HepG2 (cell line): ENCODE measurements around the gene GDAP1L1. TPM values are rescaled to one million over a fixed set of nuclear protein-coding genes. Genes with fewer than 3 reads are reported as not detected.

Experiments used
- CHD2 ChIP-seq: IDR thresholded peaks from 2 replicates; pipeline ENCODE4 v1.6.1; 2011; ENCODE audit warnings: low read depth, low read length, improper control_type of control experiment
- FOXA3 ChIP-seq: IDR thresholded peaks from 2 replicates; pipeline ENCODE4 v1.6.1; 2016; ENCODE audit warnings: missing genetic modification reagents, missing compliant biosample characterization
- FOXM1 ChIP-seq: sonication (generic); formaldehyde crosslinking; IDR thresholded peaks from 2 replicates; pipeline ENCODE4 v1.5.0; 2020; ENCODE audit warnings: missing genetic modification reagents
- GATAD1 ChIP-seq: IDR thresholded peaks from 2 replicates; pipeline ENCODE4 v1.6.1; 2016; ENCODE audit warnings: missing genetic modification reagents, missing compliant biosample characterization
- GZF1 ChIP-seq: sonication (generic); formaldehyde crosslinking; IDR thresholded peaks from 2 replicates; pipeline ENCODE4 v1.5.1; 2020; ENCODE audit warnings: mild to moderate bottlenecking, missing genetic modification reagents
- MYNN ChIP-seq: sonication (generic); formaldehyde crosslinking; IDR thresholded peaks from 2 replicates; pipeline ENCODE4 v1.4.0; 2020; ENCODE audit warnings: mild to moderate bottlenecking, low read depth, missing genetic modification reagents
- NPAS2 ChIP-seq: sonication (generic); formaldehyde crosslinking; IDR thresholded peaks from 2 replicates; pipeline ENCODE4 v1.8.0; 2022; ENCODE audit warnings: mild to moderate bottlenecking, missing genetic modification reagents, borderline replicate concordance
- NR3C1 ChIP-seq: sonication (generic); formaldehyde crosslinking; IDR thresholded peaks from 2 replicates; pipeline ENCODE4 v1.4.0; 2020; ENCODE audit warnings: missing genetic modification reagents
- PCBP1 ChIP-seq: fragments of 200-400 bp; formaldehyde crosslinking; IDR thresholded peaks from 2 replicates; pipeline ENCODE4 v1.6.1; 2017; ENCODE audit warnings: mild to moderate bottlenecking, low read depth, low read length, borderline replicate concordance
- SETDB1 ChIP-seq: sonication (generic); formaldehyde crosslinking; IDR thresholded peaks from 2 replicates; pipeline ENCODE4 v1.5.1; 2020; ENCODE audit warnings: missing genetic modification reagents, mild to moderate bottlenecking, borderline replicate concordance
- SNAI1 ChIP-seq: sonication (generic); formaldehyde crosslinking; IDR thresholded peaks from 2 replicates; pipeline ENCODE4 v1.5.0; 2020; ENCODE audit warnings: mild to moderate bottlenecking, missing genetic modification reagents, borderline replicate concordance
- SP5 ChIP-seq: IDR thresholded peaks from 2 replicates; pipeline ENCODE4 v1.6.1; 2016; ENCODE audit warnings: low read depth, borderline replicate concordance
- U2AF1 ChIP-seq: fragments of 200-400 bp; formaldehyde crosslinking; optimal IDR thresholded peaks from 2 replicates; pipeline ENCODE3; 2017; ENCODE audit warnings: mild to moderate bottlenecking, low read depth, low read length
- ZIK1 ChIP-seq: sonication (generic); formaldehyde crosslinking; IDR thresholded peaks from 2 replicates; pipeline ENCODE4 v1.5.0; 2020; ENCODE audit warnings: mild to moderate bottlenecking, low read depth, missing genetic modification reagents, borderline replicate concordance
- ZMYM3 ChIP-seq: sonication (generic); formaldehyde crosslinking; IDR thresholded peaks from 2 replicates; pipeline ENCODE4 v1.5.1; 2020; ENCODE audit warnings: mild to moderate bottlenecking, missing genetic modification reagents
- ZNF354B ChIP-seq: sonication (generic); formaldehyde crosslinking; IDR thresholded peaks from 2 replicates; pipeline ENCODE4 v1.8.0; 2022; ENCODE audit warnings: mild to moderate bottlenecking, missing genetic modification reagents
- ZNF598 ChIP-seq: sonication (generic); formaldehyde crosslinking; IDR thresholded peaks from 2 replicates; pipeline ENCODE4 v1.5.1; 2020; ENCODE audit warnings: mild to moderate bottlenecking, missing genetic modification reagents, borderline replicate concordance
- ZNF607 ChIP-seq: sonication (generic); formaldehyde crosslinking; IDR thresholded peaks from 2 replicates; pipeline ENCODE4 v1.5.1; 2020; ENCODE audit warnings: missing genetic modification reagents, mild to moderate bottlenecking, borderline replicate concordance
- polyA plus RNA-seq, 8 experiments: library from polyadenylated mRNA; depleted of rRNA in 3 of 8; stranded (reverse) in 7 of 8; unstranded in 1 of 8; fragments of >200 nt; fragmentation: Illumina TruSeq in 4 of 8; extraction: Trizol in 4 of 8; gene quantifications; 2 replicates each; pipeline versions ENCODE4 v1.2.1 to v1.2.3, GENCODE V29; 2011 to 2016; ENCODE audit warnings: low read depth in 4 of 8, missing spikeins in 1 of 8, mixed read lengths in 1 of 8; ENCODE audit not compliant: insufficient read depth in 1 of 8
- total RNA-seq, 5 experiments: library from RNA; depleted of rRNA; stranded (reverse); fragments of >200 nt; fragmentation: Illumina TruSeq; extraction: Trizol; gene quantifications; 2 replicates each; pipeline ENCODE4 v1.2.3, GENCODE V29; 2016; ENCODE audit warnings: low read depth in 1 of 5
- TF ChIP-seq, protein P1 (sequence below): sonication (generic); formaldehyde crosslinking; IDR thresholded peaks from 2 replicates; pipeline ENCODE4 v1.5.0; 2020; ENCODE audit warnings: mild to moderate bottlenecking, missing genetic modification reagents, borderline replicate concordance
- TF ChIP-seq, protein P2 (sequence below): sonication (generic); formaldehyde crosslinking; IDR thresholded peaks from 2 replicates; pipeline ENCODE4 v1.4.0; 2020; ENCODE audit warnings: missing genetic modification reagents
- TF ChIP-seq, protein P3 (sequence below): sonication (generic); formaldehyde crosslinking; IDR thresholded peaks from 2 replicates; pipeline ENCODE4 v1.4.0; 2020; ENCODE audit warnings: mild to moderate bottlenecking, missing genetic modification reagents

GDAP1L1 gene
- total and polyA plus RNA-seq, 2 of the 13 experiments (the other 11 are each of a cell fraction or from before 2014, with no cell fraction given): 0.04 TPM; not detected in 1

DNA sequence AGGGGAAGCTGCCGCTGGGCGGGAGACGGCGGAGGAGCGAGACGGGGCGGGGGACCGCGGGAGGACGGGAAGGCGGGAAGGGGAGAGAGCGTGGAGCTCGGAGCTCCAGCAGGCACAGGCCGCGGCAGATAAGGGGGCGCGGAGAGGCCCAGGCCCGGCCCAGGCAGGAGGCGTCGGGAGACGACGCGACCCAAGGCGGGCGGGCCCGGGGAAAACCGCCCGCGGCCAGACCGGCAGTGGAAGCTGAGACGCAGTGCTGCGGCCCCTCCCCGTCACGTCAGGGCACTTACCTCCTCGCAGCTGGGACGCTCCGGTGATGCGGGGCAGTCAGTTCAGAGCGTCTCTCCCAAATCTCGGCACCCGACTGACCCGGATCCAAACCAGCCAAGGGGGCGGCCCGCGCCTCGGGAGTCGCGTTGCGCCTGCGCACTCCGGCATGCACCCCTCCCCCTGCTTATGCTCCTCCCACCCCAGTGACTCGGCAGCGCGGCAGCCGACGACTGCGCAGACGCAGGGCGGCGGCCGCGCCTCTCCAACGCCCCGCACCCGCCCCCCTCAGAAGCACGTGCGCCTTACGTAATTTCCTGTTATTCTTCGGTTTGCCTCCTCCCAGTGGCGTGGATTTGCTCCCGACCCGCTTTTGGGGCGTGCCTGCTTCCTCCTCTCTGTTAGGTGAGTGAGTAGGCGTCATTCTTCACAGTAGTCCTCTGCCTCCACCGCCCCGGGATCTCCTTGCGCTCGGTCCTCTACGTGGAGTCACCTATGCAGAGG is 36.5 kb upstream of the GDAP1L1 start, which contains the start of gene OSER1 (continued):
- TF ChIP-seq ZMYM3 (CRISPR knock-in tag) (no peak), GZF1 (no peak; the same call in 1 of the 2 replicates), MYNN (CRISPR knock-in tag) (no peak; the same call in 1 of the 2 replicates), ZNF598 (CRISPR knock-in tag) (no peak), SP5 (CRISPR knock-in tag) (peak; percentile 89), ZNF354B (CRISPR knock-in tag) (no peak), GATAD1 (CRISPR knock-in tag) (peak; percentile 89), PCBP1 (0 out of 2 replicates have a peak, but pooled peaks have one; percentile 12), CHD2 (peak; percentile 72; the same call in 1 of the 2 replicates), NR3C1 (CRISPR knock-in tag) (no peak; the same call in 1 of the 2 replicates), U2AF1 (no peak), NPAS2 (no peak), ZNF607 (peak; percentile 88), FOXA3 (CRISPR knock-in tag) (peak; percentile 76), SETDB1 (CRISPR knock-in tag) (no peak), ZIK1 (CRISPR knock-in tag) (no peak; the same call in 1 of the 2 replicates), SNAI1 (CRISPR knock-in tag) (peak; percentile 26; the same call in 1 of the 2 replicates), FOXM1 (CRISPR knock-in tag) (peak; percentile 82)
- TF ChIP-seq, protein P1, sequence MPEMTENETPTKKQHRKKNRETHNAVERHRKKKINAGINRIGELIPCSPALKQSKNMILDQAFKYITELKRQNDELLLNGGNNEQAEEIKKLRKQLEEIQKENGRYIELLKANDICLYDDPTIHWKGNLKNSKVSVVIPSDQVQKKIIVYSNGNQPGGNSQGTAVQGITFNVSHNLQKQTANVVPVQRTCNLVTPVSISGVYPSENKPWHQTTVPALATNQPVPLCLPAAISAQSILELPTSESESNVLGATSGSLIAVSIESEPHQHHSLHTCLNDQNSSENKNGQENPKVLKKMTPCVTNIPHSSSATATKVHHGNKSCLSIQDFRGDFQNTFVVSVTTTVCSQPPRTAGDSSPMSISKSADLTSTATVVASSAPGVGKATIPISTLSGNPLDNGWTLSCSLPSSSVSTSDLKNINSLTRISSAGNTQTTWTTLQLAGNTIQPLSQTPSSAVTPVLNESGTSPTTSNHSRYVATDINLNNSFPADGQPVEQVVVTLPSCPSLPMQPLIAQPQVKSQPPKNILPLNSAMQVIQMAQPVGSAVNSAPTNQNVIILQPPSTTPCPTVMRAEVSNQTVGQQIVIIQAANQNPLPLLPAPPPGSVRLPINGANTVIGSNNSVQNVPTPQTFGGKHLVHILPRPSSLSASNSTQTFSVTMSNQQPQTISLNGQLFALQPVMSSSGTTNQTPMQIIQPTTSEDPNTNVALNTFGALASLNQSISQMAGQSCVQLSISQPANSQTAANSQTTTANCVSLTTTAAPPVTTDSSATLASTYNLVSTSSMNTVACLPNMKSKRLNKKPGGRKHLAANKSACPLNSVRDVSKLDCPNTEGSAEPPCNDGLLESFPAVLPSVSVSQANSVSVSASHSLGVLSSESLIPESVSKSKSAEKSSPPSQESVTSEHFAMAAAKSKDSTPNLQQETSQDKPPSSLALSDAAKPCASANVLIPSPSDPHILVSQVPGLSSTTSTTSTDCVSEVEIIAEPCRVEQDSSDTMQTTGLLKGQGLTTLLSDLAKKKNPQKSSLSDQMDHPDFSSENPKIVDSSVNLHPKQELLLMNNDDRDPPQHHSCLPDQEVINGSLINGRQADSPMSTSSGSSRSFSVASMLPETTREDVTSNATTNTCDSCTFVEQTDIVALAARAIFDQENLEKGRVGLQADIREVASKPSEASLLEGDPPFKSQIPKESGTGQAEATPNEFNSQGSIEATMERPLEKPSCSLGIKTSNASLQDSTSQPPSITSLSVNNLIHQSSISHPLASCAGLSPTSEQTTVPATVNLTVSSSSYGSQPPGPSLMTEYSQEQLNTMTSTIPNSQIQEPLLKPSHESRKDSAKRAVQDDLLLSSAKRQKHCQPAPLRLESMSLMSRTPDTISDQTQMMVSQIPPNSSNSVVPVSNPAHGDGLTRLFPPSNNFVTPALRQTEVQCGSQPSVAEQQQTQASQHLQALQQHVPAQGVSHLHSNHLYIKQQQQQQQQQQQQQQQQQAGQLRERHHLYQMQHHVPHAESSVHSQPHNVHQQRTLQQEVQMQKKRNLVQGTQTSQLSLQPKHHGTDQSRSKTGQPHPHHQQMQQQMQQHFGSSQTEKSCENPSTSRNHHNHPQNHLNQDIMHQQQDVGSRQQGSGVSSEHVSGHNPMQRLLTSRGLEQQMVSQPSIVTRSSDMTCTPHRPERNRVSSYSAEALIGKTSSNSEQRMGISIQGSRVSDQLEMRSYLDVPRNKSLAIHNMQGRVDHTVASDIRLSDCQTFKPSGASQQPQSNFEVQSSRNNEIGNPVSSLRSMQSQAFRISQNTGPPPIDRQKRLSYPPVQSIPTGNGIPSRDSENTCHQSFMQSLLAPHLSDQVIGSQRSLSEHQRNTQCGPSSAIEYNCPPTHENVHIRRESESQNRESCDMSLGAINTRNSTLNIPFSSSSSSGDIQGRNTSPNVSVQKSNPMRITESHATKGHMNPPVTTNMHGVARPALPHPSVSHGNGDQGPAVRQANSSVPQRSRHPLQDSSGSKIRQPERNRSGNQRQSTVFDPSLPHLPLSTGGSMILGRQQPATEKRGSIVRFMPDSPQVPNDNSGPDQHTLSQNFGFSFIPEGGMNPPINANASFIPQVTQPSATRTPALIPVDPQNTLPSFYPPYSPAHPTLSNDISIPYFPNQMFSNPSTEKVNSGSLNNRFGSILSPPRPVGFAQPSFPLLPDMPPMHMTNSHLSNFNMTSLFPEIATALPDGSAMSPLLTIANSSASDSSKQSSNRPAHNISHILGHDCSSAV (CRISPR knock-in tag): 0 out of 2 replicates have a peak, but pooled peaks have one; percentile 9
- TF ChIP-seq, protein P2, sequence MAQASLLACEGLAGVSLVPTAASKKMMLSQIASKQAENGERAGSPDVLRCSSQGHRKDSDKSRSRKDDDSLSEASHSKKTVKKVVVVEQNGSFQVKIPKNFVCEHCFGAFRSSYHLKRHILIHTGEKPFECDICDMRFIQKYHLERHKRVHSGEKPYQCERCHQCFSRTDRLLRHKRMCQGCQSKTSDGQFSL (CRISPR knock-in tag): no peak
- TF ChIP-seq, protein P3, sequence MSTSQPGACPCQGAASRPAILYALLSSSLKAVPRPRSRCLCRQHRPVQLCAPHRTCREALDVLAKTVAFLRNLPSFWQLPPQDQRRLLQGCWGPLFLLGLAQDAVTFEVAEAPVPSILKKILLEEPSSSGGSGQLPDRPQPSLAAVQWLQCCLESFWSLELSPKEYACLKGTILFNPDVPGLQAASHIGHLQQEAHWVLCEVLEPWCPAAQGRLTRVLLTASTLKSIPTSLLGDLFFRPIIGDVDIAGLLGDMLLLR (CRISPR knock-in tag): no peak
